ENCODE results near the gene GALNT2.

The GALNT2 gene

DNA sequence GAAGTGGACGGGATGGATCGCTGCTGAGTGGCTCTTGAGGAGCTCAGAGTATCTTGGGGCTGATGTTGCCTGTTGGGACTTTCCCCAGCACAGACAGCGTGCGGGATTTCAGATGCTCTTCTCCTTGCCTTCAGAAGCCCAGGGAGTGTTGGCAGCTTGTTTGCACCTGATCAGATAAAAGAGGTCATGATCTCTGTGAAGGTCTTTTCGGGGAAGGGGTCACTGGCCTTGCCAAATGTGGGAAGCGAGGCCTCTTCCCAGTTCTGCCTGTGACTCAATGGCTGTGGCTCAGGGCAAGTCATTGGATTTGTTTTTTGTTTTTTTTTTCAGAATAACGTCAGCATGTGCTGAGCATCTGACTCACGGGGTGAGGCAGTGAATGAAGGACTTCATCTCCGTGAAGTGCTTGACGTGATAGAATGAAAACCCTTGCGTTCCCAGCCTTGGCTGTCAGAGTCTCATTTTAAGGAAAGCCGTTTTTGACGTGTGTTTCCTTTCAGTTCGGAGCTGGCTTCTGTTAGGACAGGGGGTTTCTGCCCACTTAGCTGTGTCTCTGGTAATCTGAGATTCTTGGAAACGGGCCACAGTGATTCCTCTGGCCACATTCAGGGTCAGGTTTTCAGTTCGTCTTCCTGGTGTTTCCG, 46.7 kb downstream of the GALNT2 start:
- Histone ChIP-seq H3K4me1 (ENCODE audit: control insufficient read depth, insufficient read depth, low read length) (peaks cover 28% of the 10 kb centered on the region), H3K9ac (ENCODE audit: low read depth, low read length) (no peak overlapping the region), H3K27me3 (ENCODE audit: control insufficient read depth, insufficient read depth, low read length) (no peaks in the 10 kb centered on the region), H3K9me3 (ENCODE audit: control insufficient read depth, insufficient read depth, low read length) (no peaks in the 10 kb centered on the region), H3K4me3 (ENCODE audit: low read depth, low read length) (no peak overlapping the region), H3K27ac (ENCODE audit: low read depth, low read length) (no peak overlapping the region), H3K36me3 (ENCODE audit: control insufficient read depth, insufficient read depth, low read length) (no peaks in the 10 kb centered on the region)

DNA sequence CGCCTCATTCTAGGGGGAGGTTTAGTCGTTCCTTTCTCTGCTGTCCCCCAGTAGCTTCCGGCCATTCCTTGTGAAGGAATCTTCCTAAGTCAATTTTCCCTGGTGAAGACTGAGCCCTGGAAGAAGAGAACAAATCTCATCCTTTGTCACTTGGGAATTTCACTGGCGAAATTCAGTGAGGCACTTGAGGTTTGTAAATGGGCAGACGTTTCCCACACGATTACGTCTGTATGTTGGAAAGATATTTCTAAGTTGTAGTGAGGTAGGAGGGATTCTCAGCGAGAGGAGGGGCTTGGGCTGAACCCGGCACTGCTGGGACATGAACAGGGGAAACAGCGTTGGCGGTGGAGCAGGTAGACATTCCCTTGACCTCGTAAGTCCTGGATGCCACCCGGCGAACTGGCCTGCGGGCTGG, 47.2 kb downstream of the GALNT2 start:
- H3K36me3 ChIP-seq (ENCODE audit: control insufficient read depth, insufficient read depth, low read length) = no peaks in the 10 kb centered on the region

DNA sequence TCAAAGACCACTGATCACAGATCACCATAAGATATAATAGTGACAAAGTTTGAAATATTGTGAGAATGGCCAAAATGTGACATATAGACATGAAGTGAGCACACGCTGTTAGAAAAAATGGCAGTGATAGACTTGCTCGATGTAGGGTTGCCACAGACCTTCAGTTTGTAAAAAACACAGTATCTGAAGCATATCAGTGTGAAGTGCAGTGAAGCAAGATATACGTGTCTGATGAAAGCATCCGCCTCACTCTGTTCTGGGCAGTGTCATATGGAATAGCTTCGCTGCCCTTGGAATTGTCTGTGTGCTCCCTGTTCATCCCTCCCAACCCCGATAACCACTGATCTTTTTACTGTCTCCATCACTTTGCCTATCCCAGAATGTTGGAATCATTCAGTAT, 50.7 kb downstream of the GALNT2 start:
- H3K4me3 ChIP-seq (ENCODE audit: low read depth, low read length) = no peak overlapping the region
- H3K4me1 ChIP-seq (ENCODE audit: control insufficient read depth, insufficient read depth, low read length) = peaks cover 10% of the 10 kb centered on the region
- H3K27ac ChIP-seq (ENCODE audit: low read depth, low read length) = no peak overlapping the region
- H3K9ac ChIP-seq (ENCODE audit: low read depth, low read length) = no peak overlapping the region
- H3K36me3 ChIP-seq (ENCODE audit: control insufficient read depth, insufficient read depth, low read length) = no peaks in the 10 kb centered on the region
- H3K9me3 ChIP-seq (ENCODE audit: control insufficient read depth, insufficient read depth, low read length) = no peaks in the 10 kb centered on the region
- no peaks in the 10 kb centered on the region for H3K27me3 ChIP-seq (ENCODE audit: control insufficient read depth, insufficient read depth, low read length)

More for the DNA sequence above, 47.2 kb downstream of the GALNT2 start:
- no peak overlapping the region for H3K9ac ChIP-seq (ENCODE audit: low read depth, low read length)
- H3K27me3 ChIP-seq (ENCODE audit: control insufficient read depth, insufficient read depth, low read length) = no peaks in the 10 kb centered on the region
- no peaks in the 10 kb centered on the region for H3K9me3 ChIP-seq (ENCODE audit: control insufficient read depth, insufficient read depth, low read length)
- H3K4me3 ChIP-seq (ENCODE audit: low read depth, low read length) = no peak overlapping the region
- no peak overlapping the region for H3K27ac ChIP-seq (ENCODE audit: low read depth, low read length)
- H3K4me1 ChIP-seq (ENCODE audit: control insufficient read depth, insufficient read depth, low read length) = peaks cover 28% of the 10 kb centered on the region

DNA sequence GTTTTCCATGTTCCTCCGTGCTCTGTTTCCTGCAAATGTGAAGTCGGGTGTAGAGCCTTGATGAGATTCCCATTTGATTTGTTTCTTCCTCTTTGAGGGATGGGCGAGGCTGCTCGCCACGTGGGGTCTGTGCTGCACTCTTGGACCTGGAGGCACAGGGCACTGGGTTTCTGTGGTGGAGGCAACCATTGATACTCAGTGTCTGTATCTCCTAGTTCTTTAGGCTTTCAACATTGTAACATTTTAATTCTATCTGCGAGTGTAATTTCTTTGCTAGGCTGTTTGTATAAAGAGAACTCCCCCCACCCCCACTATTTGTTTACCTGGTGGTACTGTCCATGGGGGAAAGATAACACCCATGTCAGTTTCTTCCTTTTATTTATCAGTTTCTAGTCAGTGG, 52.3 kb downstream of the GALNT2 start:
- H3K9ac ChIP-seq (ENCODE audit: low read depth, low read length) = no peak overlapping the region
- H3K4me3 ChIP-seq (ENCODE audit: low read depth, low read length) = no peak overlapping the region
- H3K27me3 ChIP-seq (ENCODE audit: control insufficient read depth, insufficient read depth, low read length) = no peaks in the 10 kb centered on the region
- 0 out of 2 replicates have a peak, but pooled peaks cover under 1% of the 10 kb centered on the region for H3K4me1 ChIP-seq (ENCODE audit: control insufficient read depth, insufficient read depth, low read length)
- no peak overlapping the region for H3K27ac ChIP-seq (ENCODE audit: low read depth, low read length)
- H3K36me3 ChIP-seq (ENCODE audit: control insufficient read depth, insufficient read depth, low read length) = no peaks in the 10 kb centered on the region
- no peaks in the 10 kb centered on the region for H3K9me3 ChIP-seq (ENCODE audit: control insufficient read depth, insufficient read depth, low read length)

DNA sequence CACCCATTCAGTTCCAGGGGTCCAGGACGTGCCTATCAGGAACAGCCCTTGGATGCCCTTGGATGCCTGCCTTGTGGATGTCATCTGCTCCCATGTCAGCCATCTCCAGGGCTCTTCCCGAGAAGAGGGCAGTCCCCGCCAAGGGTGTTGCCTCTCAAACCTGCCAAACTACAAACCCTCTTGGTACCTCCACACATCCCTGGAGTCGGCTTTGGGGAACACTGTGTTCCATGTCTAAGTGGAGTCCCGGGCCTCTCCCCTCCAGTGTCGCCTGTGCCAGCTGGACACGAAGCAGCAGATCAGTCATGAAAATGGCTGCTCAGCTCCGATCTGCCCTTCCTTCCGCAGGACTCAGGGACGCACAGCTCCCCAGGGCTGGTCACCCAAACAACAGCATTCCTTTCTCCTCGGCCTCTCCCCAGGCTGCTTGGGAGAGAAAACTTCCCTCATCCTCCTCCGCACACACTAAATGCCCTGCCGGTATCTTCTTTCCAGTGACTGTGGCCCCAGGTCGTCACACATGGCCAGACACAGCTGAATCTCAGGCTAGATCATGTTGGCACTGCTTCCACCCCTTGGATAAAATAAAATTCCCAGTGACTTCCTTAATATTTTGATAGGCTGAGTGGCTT, 53.4 kb downstream of the GALNT2 start:
- no peaks in the 10 kb centered on the region for H3K4me1 ChIP-seq (ENCODE audit: control insufficient read depth, insufficient read depth, low read length)

DNA sequence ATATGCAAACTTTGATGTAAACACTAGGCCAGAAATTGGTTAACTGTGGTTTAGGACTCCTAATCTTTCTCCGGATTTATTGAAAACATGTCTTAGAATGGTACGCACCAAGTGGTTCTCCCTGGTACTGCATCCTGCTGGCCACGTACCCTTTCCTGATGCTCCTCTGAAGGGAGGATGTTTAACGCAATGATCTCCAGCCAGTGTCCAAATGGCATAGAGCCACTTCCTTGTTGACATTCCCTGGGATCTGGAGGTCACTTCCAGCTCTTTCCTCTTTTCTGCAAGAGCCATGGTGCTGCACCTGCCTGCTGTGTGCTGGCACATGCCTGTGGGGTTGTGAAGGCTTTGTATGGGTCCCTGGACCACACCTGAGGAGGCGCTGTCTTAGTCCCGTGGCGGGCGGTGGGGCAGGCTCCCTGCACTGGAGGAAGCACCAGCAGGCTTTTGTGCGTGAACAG, 53.9 kb downstream of the GALNT2 start:
- H3K9me3 ChIP-seq (ENCODE audit: control insufficient read depth, insufficient read depth, low read length) = no peaks in the 10 kb centered on the region
- H3K4me3 ChIP-seq (ENCODE audit: low read depth, low read length) = no peak overlapping the region
- H3K4me1 ChIP-seq (ENCODE audit: control insufficient read depth, insufficient read depth, low read length) = 0 out of 2 replicates have a peak, but pooled peaks cover 3% of the 10 kb centered on the region
- H3K27ac ChIP-seq (ENCODE audit: low read depth, low read length) = no peak overlapping the region
- H3K9ac ChIP-seq (ENCODE audit: low read depth, low read length) = no peak overlapping the region
- no peaks in the 10 kb centered on the region for H3K27me3 ChIP-seq (ENCODE audit: control insufficient read depth, insufficient read depth, low read length)
- H3K36me3 ChIP-seq (ENCODE audit: control insufficient read depth, insufficient read depth, low read length) = no peaks in the 10 kb centered on the region

More for the DNA sequence above, 53.4 kb downstream of the GALNT2 start:
- no peaks in the 10 kb centered on the region for H3K9me3 ChIP-seq (ENCODE audit: control insufficient read depth, insufficient read depth, low read length)
- no peak overlapping the region for H3K4me3 ChIP-seq (ENCODE audit: low read depth, low read length)
- H3K27me3 ChIP-seq (ENCODE audit: control insufficient read depth, insufficient read depth, low read length) = no peaks in the 10 kb centered on the region
- peak overlapping the region; percentile 9 for H3K27ac ChIP-seq (ENCODE audit: low read depth, low read length)
- no peak overlapping the region for H3K9ac ChIP-seq (ENCODE audit: low read depth, low read length)
- no peaks in the 10 kb centered on the region for H3K36me3 ChIP-seq (ENCODE audit: control insufficient read depth, insufficient read depth, low read length)

DNA sequence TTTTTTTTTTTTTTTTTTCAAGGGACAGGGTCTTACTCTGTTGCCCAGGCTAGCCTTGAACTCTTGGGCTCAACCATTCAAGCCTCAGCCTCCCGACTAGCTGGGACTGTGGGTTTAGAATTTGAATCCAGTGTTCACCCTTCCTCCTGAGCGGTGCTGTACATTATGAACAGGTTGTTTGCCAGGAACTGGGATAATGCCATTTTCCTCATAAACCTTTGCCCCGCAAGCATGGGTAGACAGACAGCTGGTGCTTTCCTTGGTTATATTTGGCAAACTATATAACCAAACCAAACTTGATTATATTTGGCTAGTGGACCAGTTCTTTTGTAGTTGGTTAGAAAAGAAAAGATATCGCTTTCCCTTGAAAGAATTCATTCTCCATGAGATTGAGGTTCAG, 54.9 kb downstream of the GALNT2 start:
- Histone ChIP-seq H3K9ac (ENCODE audit: low read depth, low read length) (no peak overlapping the region), H3K4me3 (ENCODE audit: low read depth, low read length) (no peak overlapping the region), H3K27me3 (ENCODE audit: control insufficient read depth, insufficient read depth, low read length) (no peaks in the 10 kb centered on the region), H3K9me3 (ENCODE audit: control insufficient read depth, insufficient read depth, low read length) (no peaks in the 10 kb centered on the region), H3K27ac (ENCODE audit: low read depth, low read length) (no peak overlapping the region), H3K4me1 (ENCODE audit: control insufficient read depth, insufficient read depth, low read length) (peaks cover 10% of the 10 kb centered on the region), H3K36me3 (ENCODE audit: control insufficient read depth, insufficient read depth, low read length) (no peaks in the 10 kb centered on the region)

DNA sequence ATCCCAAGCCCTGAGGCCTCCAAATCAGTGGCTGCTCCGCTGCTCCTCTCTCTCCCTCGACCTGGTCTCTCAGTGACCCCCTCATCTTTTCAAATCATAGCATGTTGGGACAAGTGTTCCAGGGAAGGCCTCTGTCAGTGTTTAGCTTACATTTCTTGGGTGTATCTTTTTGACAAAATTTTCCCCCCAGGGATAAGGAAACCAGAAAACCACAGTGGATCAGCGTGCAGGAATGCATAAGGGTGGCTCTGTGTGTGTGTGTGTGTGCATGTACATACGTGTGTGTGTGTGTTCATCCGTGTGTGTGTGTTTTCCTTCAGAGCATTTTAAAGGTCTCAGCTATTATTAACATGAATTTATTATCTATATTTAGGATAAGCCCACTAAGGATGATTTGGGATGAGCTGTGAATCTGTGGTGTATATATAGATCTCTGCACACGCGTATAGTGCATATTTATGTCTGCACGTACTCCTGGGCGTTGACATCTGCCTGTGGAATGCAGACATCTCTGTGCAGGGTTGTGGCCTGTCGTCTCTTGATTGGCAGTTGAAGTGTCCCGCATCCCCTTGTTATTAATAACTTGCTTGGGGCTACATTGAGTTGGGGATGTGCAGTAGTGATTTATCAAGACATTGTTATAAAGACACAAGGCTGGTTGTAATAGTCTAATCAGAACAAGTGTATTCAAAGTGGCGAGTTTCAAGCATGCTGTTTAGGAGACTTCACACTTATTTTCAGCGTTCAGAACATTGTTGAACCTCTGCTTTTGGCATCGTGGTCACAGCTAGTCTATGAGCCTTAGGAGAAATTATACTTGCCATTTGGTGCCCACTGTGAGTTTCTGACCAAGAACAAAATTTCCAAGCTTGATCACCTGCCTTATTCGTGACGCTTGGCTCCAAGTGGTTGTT, 55.6 kb downstream of the GALNT2 start:
- H3K36me3 ChIP-seq (ENCODE audit: control insufficient read depth, insufficient read depth, low read length) = no peaks in the 10 kb centered on the region
- H3K4me3 ChIP-seq (ENCODE audit: low read depth, low read length) = no peak overlapping the region
- no peak overlapping the region for H3K27ac ChIP-seq (ENCODE audit: low read depth, low read length)
- peaks cover 12% of the 10 kb centered on the region for H3K4me1 ChIP-seq (ENCODE audit: control insufficient read depth, insufficient read depth, low read length)
- H3K27me3 ChIP-seq (ENCODE audit: control insufficient read depth, insufficient read depth, low read length) = no peaks in the 10 kb centered on the region
- no peak overlapping the region for H3K9ac ChIP-seq (ENCODE audit: low read depth, low read length)
- H3K9me3 ChIP-seq (ENCODE audit: control insufficient read depth, insufficient read depth, low read length) = no peaks in the 10 kb centered on the region

DNA sequence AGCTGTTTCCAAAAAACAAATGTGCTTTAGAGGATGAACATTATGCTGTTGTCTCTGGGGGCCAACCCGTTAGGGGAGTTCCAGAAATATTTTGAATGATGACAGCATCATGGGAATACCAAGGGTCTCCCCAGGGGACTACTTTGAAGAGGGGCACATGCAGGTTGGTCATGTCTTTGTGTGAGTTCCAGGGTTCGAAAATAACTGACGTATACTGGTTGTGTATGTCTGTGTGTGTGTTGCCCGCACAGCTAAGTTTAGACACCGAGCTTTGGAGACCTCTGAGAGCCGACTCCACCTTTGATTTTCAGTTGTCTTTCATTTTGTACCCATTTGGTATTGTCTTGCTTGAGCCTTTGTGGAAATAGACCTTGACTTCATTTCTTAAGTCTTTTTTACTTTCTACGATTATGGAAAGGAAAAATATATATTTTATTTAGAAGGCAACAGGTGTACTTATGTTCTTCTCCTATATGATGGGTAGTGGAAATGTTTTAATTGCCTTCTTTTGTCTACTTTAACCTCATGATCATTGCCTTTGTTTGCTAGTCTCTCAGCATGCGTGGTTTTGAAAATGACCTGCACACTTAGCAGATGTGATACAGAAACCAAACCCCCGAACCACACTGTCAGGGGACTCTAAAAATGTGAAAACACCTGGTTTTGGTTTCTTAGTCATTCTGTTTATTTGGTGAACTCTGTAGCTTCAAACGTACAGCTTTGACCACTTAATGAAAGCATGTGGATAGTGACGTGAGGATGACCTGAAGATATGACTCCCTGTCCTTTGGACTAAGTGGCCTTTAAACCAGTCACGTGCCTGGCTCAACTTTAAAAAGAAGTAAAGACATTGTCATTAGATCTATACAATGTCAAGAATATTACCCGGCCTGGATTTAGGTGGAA, 56.5 kb downstream of the GALNT2 start:
- H3K36me3 ChIP-seq (ENCODE audit: control insufficient read depth, insufficient read depth, low read length) = no peaks in the 10 kb centered on the region
- H3K27ac ChIP-seq (ENCODE audit: low read depth, low read length) = no peak overlapping the region
- no peaks in the 10 kb centered on the region for H3K27me3 ChIP-seq (ENCODE audit: control insufficient read depth, insufficient read depth, low read length)
- H3K4me1 ChIP-seq (ENCODE audit: control insufficient read depth, insufficient read depth, low read length) = peaks cover 12% of the 10 kb centered on the region
- no peak overlapping the region for H3K4me3 ChIP-seq (ENCODE audit: low read depth, low read length)
- H3K9me3 ChIP-seq (ENCODE audit: control insufficient read depth, insufficient read depth, low read length) = no peaks in the 10 kb centered on the region
- H3K9ac ChIP-seq (ENCODE audit: low read depth, low read length) = no peak overlapping the region
